ENCODE measurements around the gene IQSEC1.

IQSEC1 gene

GRCh38 chr3:13016083-13016720 is 57.0 kb downstream of the IQSEC1 start:
- no peak for TF ChIP-seq POLR2A (IDR thresholded peaks at IDR 0.05; ENCODE audit: low read depth, low read length)
- no peak for FAIRE-seq
- DNase-seq (ENCODE audit: insufficient read length, low spot score), result no peak

GRCh38 chr3:13015286-13016082 is 57.7 kb downstream of the IQSEC1 start:
- no peak for FAIRE-seq
- no peak for DNase-seq (ENCODE audit: insufficient read length, low spot score)
- TF ChIP-seq POLR2A (IDR thresholded peaks at IDR 0.05; ENCODE audit: low read depth, low read length), result no peak

GRCh38 chr3:13014755-13015285 is 58.4 kb downstream of the IQSEC1 start:
- no peak for TF ChIP-seq POLR2A (IDR thresholded peaks at IDR 0.05; ENCODE audit: low read depth, low read length)
- DNase-seq (ENCODE audit: insufficient read length, low spot score) (no peak), FAIRE-seq (no peak)

- TF ChIP-seq POLR2A (IDR thresholded peaks at IDR 0.05; ENCODE audit: low read depth, low read length), result no peak
- DNase-seq (ENCODE audit: insufficient read length, low spot score) (no peak), FAIRE-seq (no peak)
Measured at GRCh38 chr3:13013994-13014754, 59.1 kb downstream of the IQSEC1 start.

- no peak for TF ChIP-seq POLR2A (IDR thresholded peaks at IDR 0.05; ENCODE audit: low read depth, low read length)
- no peak for FAIRE-seq
- no peak for DNase-seq (ENCODE audit: insufficient read length, low spot score)
Measured at GRCh38 chr3:13013566-13013965, 59.7 kb downstream of the IQSEC1 start.

GRCh38 chr3:13013151-13013561 is 60.1 kb downstream of the IQSEC1 start:
- no peak for TF ChIP-seq POLR2A (IDR thresholded peaks at IDR 0.05; ENCODE audit: low read depth, low read length)
- DNase-seq (ENCODE audit: insufficient read length, low spot score) (no peak), FAIRE-seq (no peak)

- DNase-seq (ENCODE audit: insufficient read length, low spot score) (peak; percentile 68), FAIRE-seq (no peak)
- no peak for TF ChIP-seq POLR2A (IDR thresholded peaks at IDR 0.05; ENCODE audit: low read depth, low read length)
Measured at GRCh38 chr3:13012221-13012691, 61.0 kb downstream of the IQSEC1 start.

- DNase-seq (ENCODE audit: insufficient read length, low spot score), result no peak
- TF ChIP-seq POLR2A (IDR thresholded peaks at IDR 0.05; ENCODE audit: low read depth, low read length), result no peak
- no peak for FAIRE-seq
Measured at GRCh38 chr3:13011573-13012220, 61.5 kb downstream of the IQSEC1 start.

- DNase-seq (ENCODE audit: insufficient read length, low spot score) (no peak), FAIRE-seq (no peak)
- TF ChIP-seq POLR2A (IDR thresholded peaks at IDR 0.05; ENCODE audit: low read depth, low read length), result no peak
Measured at GRCh38 chr3:13010780-13011572, 62.3 kb downstream of the IQSEC1 start.

- no peak for FAIRE-seq
- DNase-seq (ENCODE audit: insufficient read length, low spot score), result no peak
- TF ChIP-seq POLR2A (IDR thresholded peaks at IDR 0.05; ENCODE audit: low read depth, low read length), result no peak
Measured at GRCh38 chr3:13009946-13010315, 63.3 kb downstream of the IQSEC1 start.

GRCh38 chr3:13009132-13009945 is 63.9 kb downstream of the IQSEC1 start:
- TF ChIP-seq POLR2A (IDR thresholded peaks at IDR 0.05; ENCODE audit: low read depth, low read length), result no peak
- no peak for FAIRE-seq
- DNase-seq (ENCODE audit: insufficient read length, low spot score), result no peak

Measured in H54 (cell line).